ENCODE results near the gene RPE.

- no peak for TF ChIP-seq ZNF140 (tag by site-specific recombination; IDR thresholded peaks at IDR 0.05)
- TF ChIP-seq ZNF76 (tag by site-specific recombination; IDR thresholded peaks at IDR 0.05; ENCODE audit: borderline replicate concordance, low read depth): no peak
- no peak for TF ChIP-seq CTCF (tag by site-specific recombination; IDR thresholded peaks at IDR 0.05)
- TF ChIP-seq INSM2 (tag by site-specific recombination; IDR thresholded peaks at IDR 0.05): no peak
- no peak for TF ChIP-seq ZNF391 (tag by site-specific recombination; IDR thresholded peaks at IDR 0.05; ENCODE audit: borderline replicate concordance, low read depth)
- TF ChIP-seq, protein P1, sequence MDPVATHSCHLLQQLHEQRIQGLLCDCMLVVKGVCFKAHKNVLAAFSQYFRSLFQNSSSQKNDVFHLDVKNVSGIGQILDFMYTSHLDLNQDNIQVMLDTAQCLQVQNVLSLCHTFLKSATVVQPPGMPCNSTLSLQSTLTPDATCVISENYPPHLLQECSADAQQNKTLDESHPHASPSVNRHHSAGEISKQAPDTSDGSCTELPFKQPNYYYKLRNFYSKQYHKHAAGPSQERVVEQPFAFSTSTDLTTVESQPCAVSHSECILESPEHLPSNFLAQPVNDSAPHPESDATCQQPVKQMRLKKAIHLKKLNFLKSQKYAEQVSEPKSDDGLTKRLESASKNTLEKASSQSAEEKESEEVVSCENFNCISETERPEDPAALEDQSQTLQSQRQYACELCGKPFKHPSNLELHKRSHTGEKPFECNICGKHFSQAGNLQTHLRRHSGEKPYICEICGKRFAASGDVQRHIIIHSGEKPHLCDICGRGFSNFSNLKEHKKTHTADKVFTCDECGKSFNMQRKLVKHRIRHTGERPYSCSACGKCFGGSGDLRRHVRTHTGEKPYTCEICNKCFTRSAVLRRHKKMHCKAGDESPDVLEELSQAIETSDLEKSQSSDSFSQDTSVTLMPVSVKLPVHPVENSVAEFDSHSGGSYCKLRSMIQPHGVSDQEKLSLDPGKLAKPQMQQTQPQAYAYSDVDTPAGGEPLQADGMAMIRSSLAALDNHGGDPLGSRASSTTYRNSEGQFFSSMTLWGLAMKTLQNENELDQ (tag by site-specific recombination; IDR thresholded peaks at IDR 0.05; ENCODE audit: low read depth): no peak
These were observed 60.9 kb downstream of the RPE start for GRCh38 chr2:210063306-210063705.
